Endothelial cell of umbilical vein (primary cell): Measurements from ENCODE around the gene RAPGEF4. TPM values are rescaled to one million over a fixed set of nuclear protein-coding genes. Genes with fewer than 3 reads are reported as not detected.

Source experiments
- BruUV-seq: library from RNA; stranded (reverse); fragments of 400-500 nt; replicated peaks from 2 replicates; lab custom pipeline; 2021; lab: Mats Ljungman, UMichigan
- CTCF ChIA-PET: fragments of 300-600, 350-600 bp; sonication (Branson Sonifier 250); formaldehyde crosslinking; loops from one replicate; lab custom pipeline; 2021; ENCODE audit warnings: antibody characterized with exemption, inconsistent platforms; lab: Charles Lee
- POLR2A ChIA-PET: fragments of 300-600, 350-600 bp; sonication (Branson Sonifier 250); formaldehyde crosslinking; loops from one replicate; lab custom pipeline; 2021; ENCODE audit warnings: antibody characterized with exemption, inconsistent platforms; lab: Charles Lee
- DNase-seq: peaks from one replicate; pipeline ENCODE4 v3.0.0-alpha.2; 2011; ENCODE audit warnings: low read depth, low spot score
- FAIRE-seq: peaks from 2 replicates; lab custom pipeline; 2011; peaks lifted over from hg19 to GRCh38; lab: Jason Lieb, UNC
- H2AFZ ChIP-seq: 2 replicates; pipeline ENCODE4 v1.6.0; 2012; ENCODE audit warnings: low read depth, low read length, control low read depth, inconsistent platforms
- H3K27ac ChIP-seq: 2 replicates; pipeline ENCODE4 v1.5.1; 2011; ENCODE audit warnings: low read depth, mild to moderate bottlenecking, control low read depth, low read length, moderate library complexity; ENCODE audit not compliant: insufficient read depth
- H3K27me3 ChIP-seq, 2 experiments: 2 replicates each; pipeline versions ENCODE4 v1.6.0 to v1.6.1; 2011; ENCODE audit warnings: low read length in 2 of 2, mixed read lengths in 1 of 2; ENCODE audit not compliant: control insufficient read depth in 2 of 2, insufficient read depth in 2 of 2
- H3K36me3 ChIP-seq, 2 experiments: 2 replicates in 1 of 2; 3 replicates in 1 of 2; pipeline ENCODE4 v1.5.1; 2011; ENCODE audit warnings: low read length in 2 of 2, mild to moderate bottlenecking in 1 of 2, moderate library complexity in 1 of 2; ENCODE audit not compliant: control insufficient read depth in 2 of 2, insufficient read depth in 2 of 2; ENCODE audit errors: extremely low read depth in 1 of 2
- H3K4me1 ChIP-seq: 3 replicates; pipeline ENCODE4 v1.5.1; 2011; ENCODE audit warnings: mild to moderate bottlenecking, low read length; ENCODE audit not compliant: control insufficient read depth, insufficient read depth; ENCODE audit errors: extremely low read depth
- H3K4me2 ChIP-seq: 2 replicates; pipeline ENCODE4 v1.6.1; 2011; ENCODE audit warnings: low read length, control low read depth, mixed read lengths; ENCODE audit not compliant: insufficient read depth
- H3K4me3 ChIP-seq, 3 experiments: fragments of 200-600 bp in 1 of 3; sonication (generic), shearing (Covaris generic) in 1 of 3; replicated peaks in 1 of 3; 2 replicates each; pipeline ENCODE4 v1.5.1; 2011 to 2016; ENCODE audit warnings: control low read depth in 3 of 3, low read length in 3 of 3, mild to moderate bottlenecking in 2 of 3, inconsistent platforms in 1 of 3, low read depth in 1 of 3, moderate library complexity in 1 of 3; ENCODE audit not compliant: insufficient read depth in 1 of 3
- H3K79me2 ChIP-seq: 2 replicates; pipeline ENCODE4 v1.6.0; 2012; ENCODE audit warnings: low read length, inconsistent platforms; ENCODE audit not compliant: control insufficient read depth, insufficient read depth
- H3K9ac ChIP-seq: replicated peaks from 2 replicates; pipeline ENCODE3; 2011; ENCODE audit warnings: low read length, control low read depth; ENCODE audit not compliant: insufficient read depth; ENCODE audit errors: extremely low read depth
- H3K9me1 ChIP-seq: replicated peaks from 3 replicates; pipeline ENCODE4 v1.6.0; 2011; ENCODE audit warnings: mild to moderate bottlenecking, low read length; ENCODE audit not compliant: control insufficient read depth, insufficient read depth; ENCODE audit errors: extremely low read depth
- H3K9me3 ChIP-seq: replicated peaks from 2 replicates; pipeline ENCODE4 v1.5.1; 2012; ENCODE audit warnings: low read length, inconsistent platforms; ENCODE audit not compliant: control insufficient read depth, insufficient read depth
- H4K20me1 ChIP-seq: replicated peaks from 2 replicates; pipeline ENCODE3; 2011; ENCODE audit warnings: mild to moderate bottlenecking, low read length; ENCODE audit not compliant: control insufficient read depth, insufficient read depth; ENCODE audit errors: extremely low read depth
- EZH2 ChIP-seq: IDR thresholded peaks from 2 replicates; pipeline ENCODE4 v1.6.1; 2012; ENCODE audit warnings: borderline replicate concordance, low read depth, mild to moderate bottlenecking, moderate library complexity, low read length, inconsistent platforms; ENCODE audit not compliant: severe bottlenecking
- FOS ChIP-seq: IDR thresholded peaks from 2 replicates; pipeline ENCODE4 v1.6.1; 2011; ENCODE audit warnings: mild to moderate bottlenecking, low read length, moderate library complexity, borderline replicate concordance; ENCODE audit not compliant: insufficient read depth
- GATA2 ChIP-seq: IDR thresholded peaks from 2 replicates; pipeline ENCODE4 v1.7.0; 2011; ENCODE audit warnings: low read depth, mild to moderate bottlenecking, moderate library complexity, mixed read lengths, low read length; ENCODE audit not compliant: insufficient read length, insufficient read depth
- JUN ChIP-seq: IDR thresholded peaks from 2 replicates; pipeline ENCODE4 v1.6.1; 2011; ENCODE audit warnings: borderline replicate concordance, low read depth; ENCODE audit not compliant: insufficient read length, insufficient read depth
- MYC ChIP-seq: IDR thresholded peaks from one replicate; pipeline ENCODE4 v1.6.1; 2011; ENCODE audit warnings: mild to moderate bottlenecking, low read depth, low read length
- POLR2A ChIP-seq: IDR thresholded peaks from 2 replicates; pipeline ENCODE4 v1.6.1; 2012; ENCODE audit warnings: low read depth, mild to moderate bottlenecking, control low read depth, low read length
- POLR2AphosphoS5 ChIP-seq: IDR thresholded peaks from 2 replicates; pipeline ENCODE4 v1.6.1; 2012; ENCODE audit warnings: low read depth, mild to moderate bottlenecking, control low read depth, low read length, moderate library complexity; ENCODE audit not compliant: insufficient read depth
- dilution Hi-C: fragments of 300-500 bp; cut with MboI; formaldehyde crosslinking; loops from one replicate; pipeline ENCODE4 v1.15.0; 2019; ENCODE audit warnings: low sequenced_read_pairs; ENCODE audit not compliant: extremely low pct_ligation_motif_present
- intact Hi-C: fragments of 100-400 bp; cut with micrococcal nuclease; formaldehyde crosslinking; loops from one replicate; pipeline ENCODE4 v1.10.0; 2022
- polyA plus RNA-seq, 4 experiments: library from polyadenylated mRNA; depleted of rRNA in 3 of 4; stranded (reverse) in 3 of 4; unstranded in 1 of 4; fragments of >200 nt; gene quantifications; 2 replicates each; pipeline versions ENCODE4 v1.2.1 to v1.2.3, GENCODE V29; 2011 to 2012; ENCODE audit warnings: missing spikeins in 1 of 4
- total RNA-seq: library from RNA; stranded (reverse); gene quantifications from 2 replicates; pipeline ENCODE4 v1.2.3, GENCODE V29; 2021
- TF ChIP-seq, protein P1 (sequence below), 2 donors: IDR thresholded peaks; 1 replicate in 1 of 2; 2 replicates in 1 of 2; pipeline ENCODE4 v1.5.1; 2011; ENCODE audit warnings: low read length in 2 of 2, mild to moderate bottlenecking in 2 of 2, moderate library complexity in 2 of 2, control low read depth in 1 of 2, inconsistent platforms in 1 of 2, low read depth in 1 of 2; ENCODE audit not compliant: insufficient read depth in 1 of 2; ENCODE audit errors: extremely low read depth in 1 of 2
- TF ChIP-seq, protein P2 (sequence below): IDR thresholded peaks from 2 replicates; pipeline ENCODE4 v1.6.1; 2011; ENCODE audit not compliant: insufficient read depth, insufficient read length

Gene RAPGEF4
- total and polyA plus RNA-seq, 2 donors (not counting 3 experiments of a cell fraction or from before 2014, with no cell fraction given), result 7.2 to 9.2 TPM

GRCh38 chr2:172774302-172774701 is 38.7 kb downstream of the RAPGEF4 start:
- Histone ChIP-seq H3K27ac (no peak overlapping the region), H3K9ac (no peak overlapping the region), H2AFZ (no peak overlapping the region), H3K9me3 (no peaks in the 10 kb centered on the region), H3K9me1 (no peaks in the 10 kb centered on the region), H3K4me1 (no peaks in the 10 kb centered on the region), H3K4me3 (no peak overlapping the region), H3K27me3 (peaks cover 0 to 2% of the 10 kb centered on the region in 2 experiments), H3K79me2 (no peaks in the 10 kb centered on the region), H3K4me2 (no peak overlapping the region), H3K36me3 (no peaks in the 10 kb centered on the region), H4K20me1 (no peaks in the 10 kb centered on the region)
- intact Hi-C loops (no loop called here), dilution Hi-C loops (no loop called here)
- ChIA-PET CTCF (interaction anchor here (1.3 kb wide), 1 partner anchor 11 kb away, joined by 4 read pairs; no protein-coding TSS in a partner anchor), POLR2A (no interaction called here)
- DNase-seq (no peak), FAIRE-seq (no peak)
- BruUV-seq, result no TSS peak
- TF ChIP-seq, protein P1, sequence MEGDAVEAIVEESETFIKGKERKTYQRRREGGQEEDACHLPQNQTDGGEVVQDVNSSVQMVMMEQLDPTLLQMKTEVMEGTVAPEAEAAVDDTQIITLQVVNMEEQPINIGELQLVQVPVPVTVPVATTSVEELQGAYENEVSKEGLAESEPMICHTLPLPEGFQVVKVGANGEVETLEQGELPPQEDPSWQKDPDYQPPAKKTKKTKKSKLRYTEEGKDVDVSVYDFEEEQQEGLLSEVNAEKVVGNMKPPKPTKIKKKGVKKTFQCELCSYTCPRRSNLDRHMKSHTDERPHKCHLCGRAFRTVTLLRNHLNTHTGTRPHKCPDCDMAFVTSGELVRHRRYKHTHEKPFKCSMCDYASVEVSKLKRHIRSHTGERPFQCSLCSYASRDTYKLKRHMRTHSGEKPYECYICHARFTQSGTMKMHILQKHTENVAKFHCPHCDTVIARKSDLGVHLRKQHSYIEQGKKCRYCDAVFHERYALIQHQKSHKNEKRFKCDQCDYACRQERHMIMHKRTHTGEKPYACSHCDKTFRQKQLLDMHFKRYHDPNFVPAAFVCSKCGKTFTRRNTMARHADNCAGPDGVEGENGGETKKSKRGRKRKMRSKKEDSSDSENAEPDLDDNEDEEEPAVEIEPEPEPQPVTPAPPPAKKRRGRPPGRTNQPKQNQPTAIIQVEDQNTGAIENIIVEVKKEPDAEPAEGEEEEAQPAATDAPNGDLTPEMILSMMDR (IDR thresholded peaks at IDR 0.05; ENCODE audit: extremely low read depth in 1 of 2, insufficient read depth in 1 of 2, low read depth in 1 of 2, low read length in 2 of 2), result no peak
- TF ChIP-seq, protein P2, sequence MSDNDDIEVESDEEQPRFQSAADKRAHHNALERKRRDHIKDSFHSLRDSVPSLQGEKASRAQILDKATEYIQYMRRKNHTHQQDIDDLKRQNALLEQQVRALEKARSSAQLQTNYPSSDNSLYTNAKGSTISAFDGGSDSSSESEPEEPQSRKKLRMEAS, result no peak
- no peak for TF ChIP-seq EZH2
- TF ChIP-seq GATA2, result no peak
- no peak for TF ChIP-seq FOS
- no peak for TF ChIP-seq JUN
- TF ChIP-seq POLR2AphosphoS5, result no peak
- TF ChIP-seq POLR2A, result no peak
- no peak for TF ChIP-seq MYC
